SK-N-SH treated with all-trans-retinoic acid at 6 μM for 48 hours (cell line): ENCODE measurements around the gene HMSD.

Experiments used
- ATAC-seq: fragments of 200-7000 bp; cut with Tn5 transposase; 3 replicates; pipeline ENCODE4 v1.9.1; 2020; ENCODE audit warnings: mild to moderate bottlenecking, moderate library complexity
- ARNTL ChIP-seq: fragments of 450-650 bp; formaldehyde crosslinking; IDR thresholded peaks from 2 replicates; pipeline ENCODE4 v1.5.0; 2020; ENCODE audit warnings: low read depth, mild to moderate bottlenecking, moderate library complexity, borderline replicate concordance
- BACH2 ChIP-seq: fragments of 250-450 bp; sonication (Bioruptor Pico); IDR thresholded peaks from 2 replicates; pipeline ENCODE4 v1.9.0; 2021; ENCODE audit warnings: mild to moderate bottlenecking, borderline replicate concordance
- CREB5 ChIP-seq: fragments of 250-450 bp; sonication (Bioruptor Pico); IDR thresholded peaks from 2 replicates; pipeline ENCODE4 v1.5.1; 2020; ENCODE audit warnings: low read depth, mild to moderate bottlenecking, moderate library complexity
- CSDC2 ChIP-seq: fragments of 250-450 bp; sonication (Bioruptor Pico); IDR thresholded peaks from 2 replicates; pipeline ENCODE4 v1.5.0; 2020; ENCODE audit warnings: mild to moderate bottlenecking, moderate library complexity
- ESRRG ChIP-seq: fragments of 250-450 bp; sonication (Bioruptor Pico); IDR thresholded peaks from 2 replicates; pipeline ENCODE4 v1.6.1; 2021; ENCODE audit warnings: mild to moderate bottlenecking
- GLIS3 ChIP-seq: fragments of 250-450 bp; sonication (Bioruptor Pico); IDR thresholded peaks from 2 replicates; pipeline ENCODE4 v1.5.0; 2020; ENCODE audit warnings: mild to moderate bottlenecking, moderate library complexity
- OSR1 ChIP-seq: fragments of 250-450 bp; sonication (Bioruptor Pico); IDR thresholded peaks from 2 replicates; pipeline ENCODE4 v1.8.0; 2022; ENCODE audit warnings: moderate library complexity, mild to moderate bottlenecking, inconsistent platforms
- PPARA ChIP-seq: fragments of 250-450 bp; sonication (Bioruptor Pico); IDR thresholded peaks from 2 replicates; pipeline ENCODE4 v1.5.0; 2020; ENCODE audit warnings: mild to moderate bottlenecking, borderline replicate concordance
- SNAI2 ChIP-seq: fragments of 250-450 bp; sonication (Bioruptor Pico); IDR thresholded peaks from 2 replicates; pipeline ENCODE4 v1.5.0; 2020; ENCODE audit warnings: mild to moderate bottlenecking, moderate library complexity
- TCF4 ChIP-seq: fragments of 250-450 bp; sonication (Bioruptor Pico); IDR thresholded peaks from 2 replicates; pipeline ENCODE4 v1.8.0; 2021; ENCODE audit warnings: mild to moderate bottlenecking, moderate library complexity, borderline replicate concordance
- TOX ChIP-seq: fragments of 250-450 bp; sonication (Bioruptor Pico); IDR thresholded peaks from 2 replicates; pipeline ENCODE4 v1.8.0; 2021; ENCODE audit warnings: mild to moderate bottlenecking, moderate library complexity, borderline replicate concordance
- ZC3H10 ChIP-seq: fragments of 250-450 bp; sonication (Bioruptor Pico); IDR thresholded peaks from 2 replicates; pipeline ENCODE4 v1.5.1; 2021; ENCODE audit warnings: mild to moderate bottlenecking, moderate library complexity
- ZFP3 ChIP-seq: fragments of 250-450 bp; sonication (Bioruptor Pico); IDR thresholded peaks from 2 replicates; pipeline ENCODE4 v1.5.0; 2020; ENCODE audit warnings: mild to moderate bottlenecking, moderate library complexity
- ZFP30 ChIP-seq: fragments of 450-650 bp; formaldehyde crosslinking; IDR thresholded peaks from 2 replicates; pipeline ENCODE4 v1.5.0; 2022; ENCODE audit warnings: mild to moderate bottlenecking, moderate library complexity
- ZNF70 ChIP-seq: fragments of 450-650 bp; formaldehyde crosslinking; IDR thresholded peaks from 2 replicates; pipeline ENCODE4 v1.5.0; 2020; ENCODE audit warnings: mild to moderate bottlenecking, moderate library complexity
- ZNF8 ChIP-seq: fragments of 450-650 bp; formaldehyde crosslinking; IDR thresholded peaks from 2 replicates; pipeline ENCODE4 v1.5.0; 2020; ENCODE audit warnings: mild to moderate bottlenecking, moderate library complexity
- TF ChIP-seq, protein P1 (sequence below): fragments of 250-450 bp; sonication (Bioruptor Pico); IDR thresholded peaks from 2 replicates; pipeline ENCODE4 v1.8.0; 2021; ENCODE audit warnings: low read depth, mild to moderate bottlenecking, moderate library complexity, borderline replicate concordance
- TF ChIP-seq, protein P2 (sequence below): fragments of 250-450 bp; sonication (Bioruptor Pico); IDR thresholded peaks from 2 replicates; pipeline ENCODE4 v1.5.1; 2021; ENCODE audit warnings: mild to moderate bottlenecking, moderate library complexity
- TF ChIP-seq, protein P3 (sequence below): fragments of 250-450 bp; sonication (Bioruptor Pico); IDR thresholded peaks from 2 replicates; pipeline ENCODE4 v1.8.0; 2020; ENCODE audit warnings: mild to moderate bottlenecking, moderate library complexity, borderline replicate concordance

HMSD gene

DNA sequence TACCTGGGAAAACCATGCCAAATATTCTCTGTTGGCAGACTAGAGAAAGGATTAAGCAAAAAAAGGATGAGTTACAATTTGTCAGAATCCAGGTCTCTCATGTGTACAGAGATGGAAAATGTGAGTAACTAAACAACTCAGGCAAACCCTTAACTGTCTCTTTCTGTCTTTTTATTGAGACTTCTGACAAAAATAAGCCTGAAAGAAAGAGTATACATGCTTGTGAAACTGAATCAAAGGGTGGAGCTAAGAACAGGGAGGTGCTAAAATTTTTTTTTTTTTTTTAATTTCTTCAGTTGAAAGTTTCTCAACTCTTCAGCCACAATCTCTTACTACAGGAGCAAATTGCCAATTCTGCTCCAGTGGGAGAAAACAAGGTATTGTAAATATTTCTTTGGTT, 41.4 kb upstream of the HMSD start, which contains the start of gene SERPINB10:
TSS of gene SERPINB10 (plus strand) at position 295 of the 400 bp plus-strand sequence. CDS start 7,553 bp downstream, outside the sequence.
- TF ChIP-seq CREB5 (CRISPR knock-in tag) (no peak), SNAI2 (CRISPR knock-in tag) (no peak), GLIS3 (CRISPR knock-in tag) (no peak), ZC3H10 (CRISPR knock-in tag) (no peak), ZFP3 (CRISPR knock-in tag) (no peak), OSR1 (CRISPR knock-in tag) (no peak), CSDC2 (CRISPR knock-in tag) (no peak), TCF4 (no peak), ZFP30 (no peak), BACH2 (CRISPR knock-in tag) (no peak), ESRRG (no peak), ARNTL (CRISPR knock-in tag) (no peak), ZNF70 (no peak), PPARA (CRISPR knock-in tag) (no peak), ZNF8 (CRISPR knock-in tag) (no peak)
- TF ChIP-seq, protein P1, sequence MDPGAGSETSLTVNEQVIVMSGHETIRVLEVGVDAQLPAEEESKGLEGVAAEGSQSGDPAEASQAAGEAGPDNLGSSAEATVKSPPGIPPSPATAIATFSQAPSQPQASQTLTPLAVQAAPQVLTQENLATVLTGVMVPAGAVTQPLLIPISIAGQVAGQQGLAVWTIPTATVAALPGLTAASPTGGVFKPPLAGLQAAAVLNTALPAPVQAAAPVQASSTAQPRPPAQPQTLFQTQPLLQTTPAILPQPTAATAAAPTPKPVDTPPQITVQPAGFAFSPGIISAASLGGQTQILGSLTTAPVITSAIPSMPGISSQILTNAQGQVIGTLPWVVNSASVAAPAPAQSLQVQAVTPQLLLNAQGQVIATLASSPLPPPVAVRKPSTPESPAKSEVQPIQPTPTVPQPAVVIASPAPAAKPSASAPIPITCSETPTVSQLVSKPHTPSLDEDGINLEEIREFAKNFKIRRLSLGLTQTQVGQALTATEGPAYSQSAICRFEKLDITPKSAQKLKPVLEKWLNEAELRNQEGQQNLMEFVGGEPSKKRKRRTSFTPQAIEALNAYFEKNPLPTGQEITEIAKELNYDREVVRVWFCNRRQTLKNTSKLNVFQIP (CRISPR knock-in tag): no peak
- TF ChIP-seq, protein P2, sequence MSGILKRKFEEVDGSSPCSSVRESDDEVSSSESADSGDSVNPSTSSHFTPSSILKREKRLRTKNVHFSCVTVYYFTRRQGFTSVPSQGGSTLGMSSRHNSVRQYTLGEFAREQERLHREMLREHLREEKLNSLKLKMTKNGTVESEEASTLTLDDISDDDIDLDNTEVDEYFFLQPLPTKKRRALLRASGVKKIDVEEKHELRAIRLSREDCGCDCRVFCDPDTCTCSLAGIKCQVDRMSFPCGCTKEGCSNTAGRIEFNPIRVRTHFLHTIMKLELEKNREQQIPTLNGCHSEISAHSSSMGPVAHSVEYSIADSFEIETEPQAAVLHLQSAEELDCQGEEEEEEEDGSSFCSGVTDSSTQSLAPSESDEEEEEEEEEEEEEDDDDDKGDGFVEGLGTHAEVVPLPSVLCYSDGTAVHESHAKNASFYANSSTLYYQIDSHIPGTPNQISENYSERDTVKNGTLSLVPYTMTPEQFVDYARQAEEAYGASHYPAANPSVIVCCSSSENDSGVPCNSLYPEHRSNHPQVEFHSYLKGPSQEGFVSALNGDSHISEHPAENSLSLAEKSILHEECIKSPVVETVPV (CRISPR knock-in tag): no peak
- ATAC-seq: no peak

DNA sequence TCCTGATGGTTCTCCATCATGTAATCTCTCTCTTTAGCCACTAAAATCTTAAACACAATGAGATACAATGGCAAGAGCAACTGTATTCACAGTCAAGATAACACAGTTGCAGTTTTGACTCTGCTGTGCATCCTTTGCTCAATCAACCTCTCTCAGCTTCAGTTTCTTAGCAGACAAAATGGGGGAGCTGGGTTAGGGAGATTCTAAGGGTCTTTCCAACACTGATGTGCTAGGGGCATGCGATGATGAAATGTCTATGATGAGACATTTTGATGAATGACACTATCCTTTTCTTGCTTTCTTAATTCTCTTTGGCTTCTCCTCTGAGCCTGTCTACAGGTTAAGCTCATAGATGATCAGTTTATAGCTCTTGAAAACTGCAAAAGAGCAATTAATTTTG, 40.2 kb upstream of the HMSD start:
- ATAC-seq: no peak
- TF ChIP-seq ZNF8 (CRISPR knock-in tag) (no peak), BACH2 (CRISPR knock-in tag) (no peak), ZNF70 (no peak), SNAI2 (CRISPR knock-in tag) (no peak), ARNTL (CRISPR knock-in tag) (no peak), GLIS3 (CRISPR knock-in tag) (no peak), ZC3H10 (CRISPR knock-in tag) (no peak), CREB5 (CRISPR knock-in tag) (no peak), TOX (CRISPR knock-in tag) (no peak), ZFP30 (no peak), PPARA (CRISPR knock-in tag) (no peak), TCF4 (no peak)
- TF ChIP-seq, protein P1 (CRISPR knock-in tag): no peak
- TF ChIP-seq, protein P3, sequence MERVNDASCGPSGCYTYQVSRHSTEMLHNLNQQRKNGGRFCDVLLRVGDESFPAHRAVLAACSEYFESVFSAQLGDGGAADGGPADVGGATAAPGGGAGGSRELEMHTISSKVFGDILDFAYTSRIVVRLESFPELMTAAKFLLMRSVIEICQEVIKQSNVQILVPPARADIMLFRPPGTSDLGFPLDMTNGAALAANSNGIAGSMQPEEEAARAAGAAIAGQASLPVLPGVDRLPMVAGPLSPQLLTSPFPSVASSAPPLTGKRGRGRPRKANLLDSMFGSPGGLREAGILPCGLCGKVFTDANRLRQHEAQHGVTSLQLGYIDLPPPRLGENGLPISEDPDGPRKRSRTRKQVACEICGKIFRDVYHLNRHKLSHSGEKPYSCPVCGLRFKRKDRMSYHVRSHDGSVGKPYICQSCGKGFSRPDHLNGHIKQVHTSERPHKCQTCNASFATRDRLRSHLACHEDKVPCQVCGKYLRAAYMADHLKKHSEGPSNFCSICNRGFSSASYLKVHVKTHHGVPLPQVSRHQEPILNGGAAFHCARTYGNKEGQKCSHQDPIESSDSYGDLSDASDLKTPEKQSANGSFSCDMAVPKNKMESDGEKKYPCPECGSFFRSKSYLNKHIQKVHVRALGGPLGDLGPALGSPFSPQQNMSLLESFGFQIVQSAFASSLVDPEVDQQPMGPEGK (CRISPR knock-in tag): no peak

DNA sequence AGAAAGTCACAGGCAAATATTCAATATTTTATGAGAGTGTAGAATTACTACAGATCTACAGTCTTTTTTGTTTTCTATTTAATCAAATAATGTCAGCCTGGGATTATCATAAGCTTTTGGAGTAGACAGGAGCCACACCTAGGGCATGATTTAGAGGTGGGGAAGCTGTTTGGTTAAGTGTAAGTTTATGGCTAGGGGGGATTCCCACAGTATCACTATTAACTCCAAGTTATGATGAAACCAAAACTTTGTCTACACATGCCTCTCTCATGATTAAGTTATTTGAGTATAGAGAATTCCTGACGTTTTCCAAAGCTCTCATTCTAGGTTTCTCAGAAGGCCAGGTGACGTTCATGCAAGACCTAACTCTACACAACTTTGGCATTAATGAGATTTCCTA, 39.2 kb upstream of the HMSD start:
- ATAC-seq: no peak
- no peak for TF ChIP-seq CREB5 (CRISPR knock-in tag)
